ENCODE results near the gene AGPAT3.

- TF ChIP-seq CTCF (IDR thresholded peaks at IDR 0.05): no peak
- TF ChIP-seq BHLHE40 (IDR thresholded peaks at IDR 0.05; ENCODE audit: low read depth, low read length): no peak
- TF ChIP-seq POLR2A (IDR thresholded peaks at IDR 0.05; ENCODE audit: low read length): no peak
- TF ChIP-seq ZSCAN20 (CRISPR knock-in tag; IDR thresholded peaks at IDR 0.05): no peak
- TF ChIP-seq EP300 (IDR thresholded peaks at IDR 0.05): no peak
- TF ChIP-seq CEBPB (IDR thresholded peaks at IDR 0.05): no peak
- no peak for TF ChIP-seq RARB (CRISPR knock-in tag; IDR thresholded peaks at IDR 0.05)
- TF ChIP-seq RCOR1 (IDR thresholded peaks at IDR 0.05; ENCODE audit: low read depth, low read length): no peak
- TF ChIP-seq ESRRA (IDR thresholded peaks at IDR 0.05; ENCODE audit: borderline replicate concordance, low read length): no peak
- TF ChIP-seq MAX (IDR thresholded peaks at IDR 0.05): no peak
- TF ChIP-seq USF2 (IDR thresholded peaks at IDR 0.05): no peak
- TF ChIP-seq RNF2 (IDR thresholded peaks at IDR 0.05; ENCODE audit: borderline replicate concordance, low read depth): no peak
- TF ChIP-seq PBX3 (IDR thresholded peaks at IDR 0.05): no peak
- no peak for TF ChIP-seq NR3C1 (IDR thresholded peaks at IDR 0.05)
Observed at GRCh38 chr21:43832648-43833047, 32.4 kb upstream of the AGPAT3 start.
